HCT116 (cell line): ENCODE data around the gene OCA2.

Source experiments
- CBX3 ChIP-seq: IDR thresholded peaks from 2 replicates; pipeline ENCODE4 v1.6.1; 2012; ENCODE audit warnings: low read depth
- ELF1 ChIP-seq: IDR thresholded peaks from 2 replicates; pipeline ENCODE4 v1.6.1; 2012; ENCODE audit warnings: low read depth, borderline replicate concordance
- EZH2 ChIP-seq: fragments of 200-600 bp; sonication (generic); IDR thresholded peaks from 2 replicates; pipeline ENCODE4 v1.6.1; 2017; ENCODE audit warnings: antibody characterized with exemption, mixed run types
- EZH2phosphoT487 ChIP-seq: fragments of 200-600 bp; IDR thresholded peaks from 2 replicates; pipeline ENCODE4 v1.6.1; 2018; ENCODE audit warnings: antibody characterized with exemption, borderline replicate concordance
- FOSL1 ChIP-seq: IDR thresholded peaks from 2 replicates; pipeline ENCODE4 v1.6.1; 2012; ENCODE audit warnings: low read depth
- POLR2A ChIP-seq: IDR thresholded peaks from 2 replicates; pipeline ENCODE4 v1.7.0; 2011; ENCODE audit warnings: borderline replicate concordance; ENCODE audit not compliant: insufficient read depth, insufficient read length; ENCODE audit errors: extremely low read depth
- POLR2AphosphoS5 ChIP-seq: IDR thresholded peaks from 2 replicates; pipeline ENCODE4 v1.6.1; 2011; ENCODE audit warnings: mild to moderate bottlenecking, low read depth, low read length, moderate library complexity
- RAD21 ChIP-seq: IDR thresholded peaks from 2 replicates; pipeline ENCODE4 v1.6.1; 2012; ENCODE audit warnings: low read depth, mild to moderate bottlenecking
- SRF ChIP-seq: IDR thresholded peaks from 2 replicates; pipeline ENCODE4 v1.6.1; 2012; ENCODE audit warnings: low read depth
- YY1 ChIP-seq: IDR thresholded peaks from 2 replicates; pipeline ENCODE4 v1.6.1; 2011; ENCODE audit warnings: low read length, low read depth, moderate library complexity, mild to moderate bottlenecking; ENCODE audit not compliant: insufficient replicate concordance; ENCODE audit errors: extremely low read depth
- ZFX ChIP-seq: fragments of 450-650 bp; IDR thresholded peaks from 2 replicates; pipeline ENCODE4 v1.6.1; 2017
- TF ChIP-seq, protein P1 (sequence below), 3 experiments: fragments of 200-600 bp in 1 of 3; sonication (generic) in 1 of 3; IDR thresholded peaks in 2 of 3; conservative IDR thresholded peaks in 1 of 3; 2 replicates each; pipeline ENCODE4 v1.5.1; 2012 to 2017; ENCODE audit warnings: low read depth in 2 of 3, low read length in 2 of 3, antibody characterized with exemption in 1 of 3, borderline replicate concordance in 1 of 3, control low read depth in 1 of 3, mild to moderate bottlenecking in 1 of 3, mixed read lengths in 1 of 3, mixed run types in 1 of 3, moderate library complexity in 1 of 3; ENCODE audit not compliant: insufficient read depth in 1 of 3
- TF ChIP-seq, protein P2 (sequence below): IDR thresholded peaks from 2 replicates; pipeline ENCODE4 v1.6.1; 2012

DNA sequence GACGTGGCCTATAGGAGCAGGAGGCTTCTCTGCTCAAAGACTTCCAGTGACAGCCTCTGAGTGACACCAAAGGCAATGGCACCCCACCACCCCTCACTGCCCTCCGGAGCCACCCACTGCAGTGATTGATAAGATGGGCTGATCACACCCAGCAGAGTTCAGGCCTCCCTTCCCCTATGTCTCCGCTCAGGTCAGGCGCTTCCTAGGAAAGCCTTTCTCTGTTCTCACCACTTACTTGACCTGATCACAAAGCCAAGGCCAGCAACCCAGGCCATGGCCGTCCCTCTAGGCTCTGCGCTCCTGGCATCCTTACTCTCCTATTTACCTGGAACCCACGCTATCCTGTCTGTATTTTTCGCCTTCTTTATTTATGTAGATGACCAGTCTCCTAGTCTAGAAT lies 282.3 kb downstream of the OCA2 start:
- TF ChIP-seq, protein P1, sequence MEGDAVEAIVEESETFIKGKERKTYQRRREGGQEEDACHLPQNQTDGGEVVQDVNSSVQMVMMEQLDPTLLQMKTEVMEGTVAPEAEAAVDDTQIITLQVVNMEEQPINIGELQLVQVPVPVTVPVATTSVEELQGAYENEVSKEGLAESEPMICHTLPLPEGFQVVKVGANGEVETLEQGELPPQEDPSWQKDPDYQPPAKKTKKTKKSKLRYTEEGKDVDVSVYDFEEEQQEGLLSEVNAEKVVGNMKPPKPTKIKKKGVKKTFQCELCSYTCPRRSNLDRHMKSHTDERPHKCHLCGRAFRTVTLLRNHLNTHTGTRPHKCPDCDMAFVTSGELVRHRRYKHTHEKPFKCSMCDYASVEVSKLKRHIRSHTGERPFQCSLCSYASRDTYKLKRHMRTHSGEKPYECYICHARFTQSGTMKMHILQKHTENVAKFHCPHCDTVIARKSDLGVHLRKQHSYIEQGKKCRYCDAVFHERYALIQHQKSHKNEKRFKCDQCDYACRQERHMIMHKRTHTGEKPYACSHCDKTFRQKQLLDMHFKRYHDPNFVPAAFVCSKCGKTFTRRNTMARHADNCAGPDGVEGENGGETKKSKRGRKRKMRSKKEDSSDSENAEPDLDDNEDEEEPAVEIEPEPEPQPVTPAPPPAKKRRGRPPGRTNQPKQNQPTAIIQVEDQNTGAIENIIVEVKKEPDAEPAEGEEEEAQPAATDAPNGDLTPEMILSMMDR (IDR thresholded peaks at IDR 0.05 in 2 of 3, conservative IDR thresholded peaks at IDR 0.05 in 1 of 3; ENCODE audit: borderline replicate concordance in 1 of 3, insufficient read depth in 1 of 3, low read depth in 2 of 3, low read length in 2 of 3): no peak
- TF ChIP-seq POLR2A: no peak
- TF ChIP-seq YY1: no peak
- no peak for TF ChIP-seq RAD21
- no peak for TF ChIP-seq POLR2AphosphoS5
- TF ChIP-seq EZH2phosphoT487: no peak
- TF ChIP-seq EZH2: no peak
- no peak for TF ChIP-seq FOSL1
- TF ChIP-seq SRF: no peak
- TF ChIP-seq ELF1: no peak
- no peak for TF ChIP-seq ZFX
- TF ChIP-seq, protein P2, sequence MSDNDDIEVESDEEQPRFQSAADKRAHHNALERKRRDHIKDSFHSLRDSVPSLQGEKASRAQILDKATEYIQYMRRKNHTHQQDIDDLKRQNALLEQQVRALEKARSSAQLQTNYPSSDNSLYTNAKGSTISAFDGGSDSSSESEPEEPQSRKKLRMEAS: no peak
- TF ChIP-seq CBX3: no peak
